ENCODE data around the gene B3GNT7.

DNA sequence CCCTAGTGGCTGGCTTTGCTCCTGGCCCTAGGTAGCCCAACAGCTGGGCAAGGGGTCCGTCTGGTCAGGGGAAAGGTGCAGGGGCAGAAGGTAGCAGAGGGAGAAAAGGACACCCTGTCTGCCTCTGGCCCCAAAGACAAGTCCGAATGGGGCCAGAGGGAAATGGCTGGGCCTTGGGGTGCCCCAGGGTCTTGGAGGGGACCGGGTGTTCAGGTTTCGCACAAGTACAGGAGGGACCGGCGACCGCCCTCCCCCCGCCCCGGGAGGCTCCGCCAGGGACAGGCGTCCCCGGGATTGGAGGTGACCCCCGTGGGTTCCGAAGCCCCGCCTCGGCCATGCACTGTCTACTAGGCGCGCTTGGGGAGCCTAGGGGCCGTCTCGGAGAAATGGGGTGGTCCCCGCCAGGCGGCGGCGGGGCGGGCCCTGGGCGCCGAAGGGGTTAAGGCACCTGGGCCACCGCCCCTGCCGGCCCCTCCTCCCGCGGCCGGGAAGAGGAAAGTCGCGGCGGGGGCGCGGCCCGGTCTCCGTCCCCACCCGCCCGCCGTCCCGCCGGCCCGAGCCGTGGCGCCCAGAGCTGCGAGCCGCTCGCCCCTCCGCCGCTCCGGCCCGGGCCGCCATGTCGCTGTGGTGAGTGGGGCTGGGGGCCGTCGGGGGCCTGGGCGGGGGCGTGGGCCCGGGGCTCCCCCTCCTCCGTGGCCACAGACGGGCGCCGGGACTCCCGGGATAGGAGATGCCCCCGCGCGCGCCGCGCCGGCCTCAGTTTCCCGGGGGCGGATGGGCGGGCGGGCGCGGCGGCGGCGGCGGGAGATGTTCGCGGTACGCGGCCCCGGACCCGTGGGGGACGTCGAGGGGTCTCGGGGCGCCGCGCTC, at the start of gene B3GNT7:
- TF ChIP-seq, protein P1, sequence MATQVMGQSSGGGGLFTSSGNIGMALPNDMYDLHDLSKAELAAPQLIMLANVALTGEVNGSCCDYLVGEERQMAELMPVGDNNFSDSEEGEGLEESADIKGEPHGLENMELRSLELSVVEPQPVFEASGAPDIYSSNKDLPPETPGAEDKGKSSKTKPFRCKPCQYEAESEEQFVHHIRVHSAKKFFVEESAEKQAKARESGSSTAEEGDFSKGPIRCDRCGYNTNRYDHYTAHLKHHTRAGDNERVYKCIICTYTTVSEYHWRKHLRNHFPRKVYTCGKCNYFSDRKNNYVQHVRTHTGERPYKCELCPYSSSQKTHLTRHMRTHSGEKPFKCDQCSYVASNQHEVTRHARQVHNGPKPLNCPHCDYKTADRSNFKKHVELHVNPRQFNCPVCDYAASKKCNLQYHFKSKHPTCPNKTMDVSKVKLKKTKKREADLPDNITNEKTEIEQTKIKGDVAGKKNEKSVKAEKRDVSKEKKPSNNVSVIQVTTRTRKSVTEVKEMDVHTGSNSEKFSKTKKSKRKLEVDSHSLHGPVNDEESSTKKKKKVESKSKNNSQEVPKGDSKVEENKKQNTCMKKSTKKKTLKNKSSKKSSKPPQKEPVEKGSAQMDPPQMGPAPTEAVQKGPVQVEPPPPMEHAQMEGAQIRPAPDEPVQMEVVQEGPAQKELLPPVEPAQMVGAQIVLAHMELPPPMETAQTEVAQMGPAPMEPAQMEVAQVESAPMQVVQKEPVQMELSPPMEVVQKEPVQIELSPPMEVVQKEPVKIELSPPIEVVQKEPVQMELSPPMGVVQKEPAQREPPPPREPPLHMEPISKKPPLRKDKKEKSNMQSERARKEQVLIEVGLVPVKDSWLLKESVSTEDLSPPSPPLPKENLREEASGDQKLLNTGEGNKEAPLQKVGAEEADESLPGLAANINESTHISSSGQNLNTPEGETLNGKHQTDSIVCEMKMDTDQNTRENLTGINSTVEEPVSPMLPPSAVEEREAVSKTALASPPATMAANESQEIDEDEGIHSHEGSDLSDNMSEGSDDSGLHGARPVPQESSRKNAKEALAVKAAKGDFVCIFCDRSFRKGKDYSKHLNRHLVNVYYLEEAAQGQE (IDR thresholded peaks at IDR 0.05; ENCODE audit: low read depth): no peak
- no peak for TF ChIP-seq TAF1 (IDR thresholded peaks at IDR 0.05; ENCODE audit: low read depth)
- 0 out of 2 replicates have a peak, but pooled peaks have one; percentile 21 for TF ChIP-seq YY1 (IDR thresholded peaks at IDR 0.05; ENCODE audit: low read depth)
- TF ChIP-seq EP300 (IDR thresholded peaks at IDR 0.05; ENCODE audit: borderline replicate concordance): no peak
- TF ChIP-seq, protein P2, sequence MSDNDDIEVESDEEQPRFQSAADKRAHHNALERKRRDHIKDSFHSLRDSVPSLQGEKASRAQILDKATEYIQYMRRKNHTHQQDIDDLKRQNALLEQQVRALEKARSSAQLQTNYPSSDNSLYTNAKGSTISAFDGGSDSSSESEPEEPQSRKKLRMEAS (IDR thresholded peaks at IDR 0.05): no peak
- no peak for TF ChIP-seq CREB1 (IDR thresholded peaks at IDR 0.05; ENCODE audit: low read depth)
- TF ChIP-seq RAD21 (IDR thresholded peaks at IDR 0.05; ENCODE audit: low read depth): no peak
- no peak for TF ChIP-seq FOXM1 (IDR thresholded peaks at IDR 0.05; ENCODE audit: borderline replicate concordance, low read depth)
- no peak for TF ChIP-seq EGR1 (IDR thresholded peaks at IDR 0.05)
- TF ChIP-seq ZBTB7A (IDR thresholded peaks at IDR 0.05; ENCODE audit: low read depth): no peak; the same call in 1 of the 2 replicates
- no peak for TF ChIP-seq CEBPB (IDR thresholded peaks at IDR 0.05)
- no peak for TF ChIP-seq NFIC (IDR thresholded peaks at IDR 0.05)
- TF ChIP-seq, protein P3, sequence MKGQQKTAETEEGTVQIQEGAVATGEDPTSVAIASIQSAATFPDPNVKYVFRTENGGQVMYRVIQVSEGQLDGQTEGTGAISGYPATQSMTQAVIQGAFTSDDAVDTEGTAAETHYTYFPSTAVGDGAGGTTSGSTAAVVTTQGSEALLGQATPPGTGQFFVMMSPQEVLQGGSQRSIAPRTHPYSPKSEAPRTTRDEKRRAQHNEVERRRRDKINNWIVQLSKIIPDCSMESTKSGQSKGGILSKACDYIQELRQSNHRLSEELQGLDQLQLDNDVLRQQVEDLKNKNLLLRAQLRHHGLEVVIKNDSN (IDR thresholded peaks at IDR 0.05): no peak
